ENCODE data around the gene TRIM38.

DNA sequence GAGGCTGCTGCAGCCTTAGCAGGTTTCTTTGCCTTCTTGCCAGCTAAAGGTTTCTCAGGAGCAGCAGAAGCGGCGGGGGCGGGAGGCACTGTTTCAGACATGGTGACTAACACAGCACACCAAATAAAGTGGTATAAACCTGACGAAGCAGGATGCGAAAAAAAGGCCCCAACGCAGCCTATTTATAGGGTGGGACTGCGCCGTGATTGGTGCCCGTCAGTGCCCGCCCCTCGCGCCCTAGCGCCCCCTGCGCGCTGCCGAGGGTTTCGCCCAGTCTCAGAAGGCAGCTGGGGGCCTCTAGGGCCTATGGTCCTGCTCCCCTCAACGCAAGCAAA is 55.0 kb downstream of the TRIM38 start:
- TF ChIP-seq, protein P1, sequence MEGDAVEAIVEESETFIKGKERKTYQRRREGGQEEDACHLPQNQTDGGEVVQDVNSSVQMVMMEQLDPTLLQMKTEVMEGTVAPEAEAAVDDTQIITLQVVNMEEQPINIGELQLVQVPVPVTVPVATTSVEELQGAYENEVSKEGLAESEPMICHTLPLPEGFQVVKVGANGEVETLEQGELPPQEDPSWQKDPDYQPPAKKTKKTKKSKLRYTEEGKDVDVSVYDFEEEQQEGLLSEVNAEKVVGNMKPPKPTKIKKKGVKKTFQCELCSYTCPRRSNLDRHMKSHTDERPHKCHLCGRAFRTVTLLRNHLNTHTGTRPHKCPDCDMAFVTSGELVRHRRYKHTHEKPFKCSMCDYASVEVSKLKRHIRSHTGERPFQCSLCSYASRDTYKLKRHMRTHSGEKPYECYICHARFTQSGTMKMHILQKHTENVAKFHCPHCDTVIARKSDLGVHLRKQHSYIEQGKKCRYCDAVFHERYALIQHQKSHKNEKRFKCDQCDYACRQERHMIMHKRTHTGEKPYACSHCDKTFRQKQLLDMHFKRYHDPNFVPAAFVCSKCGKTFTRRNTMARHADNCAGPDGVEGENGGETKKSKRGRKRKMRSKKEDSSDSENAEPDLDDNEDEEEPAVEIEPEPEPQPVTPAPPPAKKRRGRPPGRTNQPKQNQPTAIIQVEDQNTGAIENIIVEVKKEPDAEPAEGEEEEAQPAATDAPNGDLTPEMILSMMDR (conservative IDR thresholded peaks at IDR 0.05) = no peak
- no peak for TF ChIP-seq ZFX (IDR thresholded peaks at IDR 0.05)

Measured in C4-2B (cell line).